ENCODE measurements around the gene SPAG6. TPM values are rescaled to one million over a fixed set of nuclear protein-coding genes. Genes with fewer than 3 reads are reported as not detected.

The SPAG6 gene
- total RNA-seq, 1 experiment from 2014 or later: 0.74 TPM

DNA sequence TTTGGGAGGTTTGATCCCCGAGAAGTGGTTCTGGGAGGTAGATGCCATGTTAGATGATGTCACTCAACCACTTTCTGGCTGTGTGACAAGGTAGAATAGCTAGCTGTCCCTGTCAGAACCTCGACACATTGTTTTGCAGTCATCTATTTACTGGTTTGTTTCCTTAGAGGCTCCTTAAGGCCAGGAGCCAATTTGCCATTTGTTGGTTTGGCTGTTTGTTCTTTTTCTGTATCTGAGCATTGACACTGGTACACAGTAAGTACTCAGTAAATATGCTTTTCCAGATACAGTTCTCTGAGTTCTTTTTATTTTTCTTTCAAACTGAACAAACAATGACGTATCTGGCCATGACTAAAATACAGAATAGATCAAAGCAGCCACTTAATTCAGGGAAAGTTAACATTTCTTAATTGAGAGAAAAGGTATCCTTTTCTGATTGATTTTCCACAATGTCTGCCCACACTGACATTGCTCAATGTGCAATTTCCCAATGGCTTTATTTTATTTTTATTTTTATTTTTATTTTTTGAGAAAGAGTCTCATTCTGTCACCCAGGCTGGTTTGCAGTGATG is 121.6 kb downstream of the SPAG6 start (continued):
- TF ChIP-seq, protein P1, sequence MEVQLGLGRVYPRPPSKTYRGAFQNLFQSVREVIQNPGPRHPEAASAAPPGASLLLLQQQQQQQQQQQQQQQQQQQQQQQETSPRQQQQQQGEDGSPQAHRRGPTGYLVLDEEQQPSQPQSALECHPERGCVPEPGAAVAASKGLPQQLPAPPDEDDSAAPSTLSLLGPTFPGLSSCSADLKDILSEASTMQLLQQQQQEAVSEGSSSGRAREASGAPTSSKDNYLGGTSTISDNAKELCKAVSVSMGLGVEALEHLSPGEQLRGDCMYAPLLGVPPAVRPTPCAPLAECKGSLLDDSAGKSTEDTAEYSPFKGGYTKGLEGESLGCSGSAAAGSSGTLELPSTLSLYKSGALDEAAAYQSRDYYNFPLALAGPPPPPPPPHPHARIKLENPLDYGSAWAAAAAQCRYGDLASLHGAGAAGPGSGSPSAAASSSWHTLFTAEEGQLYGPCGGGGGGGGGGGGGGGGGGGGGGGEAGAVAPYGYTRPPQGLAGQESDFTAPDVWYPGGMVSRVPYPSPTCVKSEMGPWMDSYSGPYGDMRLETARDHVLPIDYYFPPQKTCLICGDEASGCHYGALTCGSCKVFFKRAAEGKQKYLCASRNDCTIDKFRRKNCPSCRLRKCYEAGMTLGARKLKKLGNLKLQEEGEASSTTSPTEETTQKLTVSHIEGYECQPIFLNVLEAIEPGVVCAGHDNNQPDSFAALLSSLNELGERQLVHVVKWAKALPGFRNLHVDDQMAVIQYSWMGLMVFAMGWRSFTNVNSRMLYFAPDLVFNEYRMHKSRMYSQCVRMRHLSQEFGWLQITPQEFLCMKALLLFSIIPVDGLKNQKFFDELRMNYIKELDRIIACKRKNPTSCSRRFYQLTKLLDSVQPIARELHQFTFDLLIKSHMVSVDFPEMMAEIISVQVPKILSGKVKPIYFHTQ (CRISPR knock-in tag; IDR thresholded peaks at IDR 0.05): no peak
- TF ChIP-seq ELF4 (CRISPR knock-in tag; IDR thresholded peaks at IDR 0.05; ENCODE audit: low read depth) (no peak), KAT7 (CRISPR knock-in tag; IDR thresholded peaks at IDR 0.05; ENCODE audit: borderline replicate concordance) (no peak), ZNF317 (CRISPR knock-in tag; IDR thresholded peaks at IDR 0.05; ENCODE audit: borderline replicate concordance, low read depth) (no peak), OVOL2 (CRISPR knock-in tag; IDR thresholded peaks at IDR 0.05; ENCODE audit: borderline replicate concordance) (no peak), SMAD4 (CRISPR knock-in tag; IDR thresholded peaks at IDR 0.05) (no peak), NFE2L1 (CRISPR knock-in tag; IDR thresholded peaks at IDR 0.05) (no peak), NR3C1 (CRISPR knock-in tag; conservative IDR thresholded peaks at IDR 0.05; ENCODE audit: low read depth) (no peak), TEAD1 (CRISPR knock-in tag; IDR thresholded peaks at IDR 0.05) (no peak)
- TF ChIP-seq, protein P2, sequence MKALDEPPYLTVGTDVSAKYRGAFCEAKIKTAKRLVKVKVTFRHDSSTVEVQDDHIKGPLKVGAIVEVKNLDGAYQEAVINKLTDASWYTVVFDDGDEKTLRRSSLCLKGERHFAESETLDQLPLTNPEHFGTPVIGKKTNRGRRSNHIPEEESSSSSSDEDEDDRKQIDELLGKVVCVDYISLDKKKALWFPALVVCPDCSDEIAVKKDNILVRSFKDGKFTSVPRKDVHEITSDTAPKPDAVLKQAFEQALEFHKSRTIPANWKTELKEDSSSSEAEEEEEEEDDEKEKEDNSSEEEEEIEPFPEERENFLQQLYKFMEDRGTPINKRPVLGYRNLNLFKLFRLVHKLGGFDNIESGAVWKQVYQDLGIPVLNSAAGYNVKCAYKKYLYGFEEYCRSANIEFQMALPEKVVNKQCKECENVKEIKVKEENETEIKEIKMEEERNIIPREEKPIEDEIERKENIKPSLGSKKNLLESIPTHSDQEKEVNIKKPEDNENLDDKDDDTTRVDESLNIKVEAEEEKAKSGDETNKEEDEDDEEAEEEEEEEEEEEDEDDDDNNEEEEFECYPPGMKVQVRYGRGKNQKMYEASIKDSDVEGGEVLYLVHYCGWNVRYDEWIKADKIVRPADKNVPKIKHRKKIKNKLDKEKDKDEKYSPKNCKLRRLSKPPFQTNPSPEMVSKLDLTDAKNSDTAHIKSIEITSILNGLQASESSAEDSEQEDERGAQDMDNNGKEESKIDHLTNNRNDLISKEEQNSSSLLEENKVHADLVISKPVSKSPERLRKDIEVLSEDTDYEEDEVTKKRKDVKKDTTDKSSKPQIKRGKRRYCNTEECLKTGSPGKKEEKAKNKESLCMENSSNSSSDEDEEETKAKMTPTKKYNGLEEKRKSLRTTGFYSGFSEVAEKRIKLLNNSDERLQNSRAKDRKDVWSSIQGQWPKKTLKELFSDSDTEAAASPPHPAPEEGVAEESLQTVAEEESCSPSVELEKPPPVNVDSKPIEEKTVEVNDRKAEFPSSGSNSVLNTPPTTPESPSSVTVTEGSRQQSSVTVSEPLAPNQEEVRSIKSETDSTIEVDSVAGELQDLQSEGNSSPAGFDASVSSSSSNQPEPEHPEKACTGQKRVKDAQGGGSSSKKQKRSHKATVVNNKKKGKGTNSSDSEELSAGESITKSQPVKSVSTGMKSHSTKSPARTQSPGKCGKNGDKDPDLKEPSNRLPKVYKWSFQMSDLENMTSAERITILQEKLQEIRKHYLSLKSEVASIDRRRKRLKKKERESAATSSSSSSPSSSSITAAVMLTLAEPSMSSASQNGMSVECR (CRISPR knock-in tag; IDR thresholded peaks at IDR 0.05; ENCODE audit: borderline replicate concordance): no peak
- TF ChIP-seq, protein P3, sequence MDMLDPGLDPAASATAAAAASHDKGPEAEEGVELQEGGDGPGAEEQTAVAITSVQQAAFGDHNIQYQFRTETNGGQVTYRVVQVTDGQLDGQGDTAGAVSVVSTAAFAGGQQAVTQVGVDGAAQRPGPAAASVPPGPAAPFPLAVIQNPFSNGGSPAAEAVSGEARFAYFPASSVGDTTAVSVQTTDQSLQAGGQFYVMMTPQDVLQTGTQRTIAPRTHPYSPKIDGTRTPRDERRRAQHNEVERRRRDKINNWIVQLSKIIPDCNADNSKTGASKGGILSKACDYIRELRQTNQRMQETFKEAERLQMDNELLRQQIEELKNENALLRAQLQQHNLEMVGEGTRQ (CRISPR knock-in tag; IDR thresholded peaks at IDR 0.05): no peak
- TF ChIP-seq, protein P4, sequence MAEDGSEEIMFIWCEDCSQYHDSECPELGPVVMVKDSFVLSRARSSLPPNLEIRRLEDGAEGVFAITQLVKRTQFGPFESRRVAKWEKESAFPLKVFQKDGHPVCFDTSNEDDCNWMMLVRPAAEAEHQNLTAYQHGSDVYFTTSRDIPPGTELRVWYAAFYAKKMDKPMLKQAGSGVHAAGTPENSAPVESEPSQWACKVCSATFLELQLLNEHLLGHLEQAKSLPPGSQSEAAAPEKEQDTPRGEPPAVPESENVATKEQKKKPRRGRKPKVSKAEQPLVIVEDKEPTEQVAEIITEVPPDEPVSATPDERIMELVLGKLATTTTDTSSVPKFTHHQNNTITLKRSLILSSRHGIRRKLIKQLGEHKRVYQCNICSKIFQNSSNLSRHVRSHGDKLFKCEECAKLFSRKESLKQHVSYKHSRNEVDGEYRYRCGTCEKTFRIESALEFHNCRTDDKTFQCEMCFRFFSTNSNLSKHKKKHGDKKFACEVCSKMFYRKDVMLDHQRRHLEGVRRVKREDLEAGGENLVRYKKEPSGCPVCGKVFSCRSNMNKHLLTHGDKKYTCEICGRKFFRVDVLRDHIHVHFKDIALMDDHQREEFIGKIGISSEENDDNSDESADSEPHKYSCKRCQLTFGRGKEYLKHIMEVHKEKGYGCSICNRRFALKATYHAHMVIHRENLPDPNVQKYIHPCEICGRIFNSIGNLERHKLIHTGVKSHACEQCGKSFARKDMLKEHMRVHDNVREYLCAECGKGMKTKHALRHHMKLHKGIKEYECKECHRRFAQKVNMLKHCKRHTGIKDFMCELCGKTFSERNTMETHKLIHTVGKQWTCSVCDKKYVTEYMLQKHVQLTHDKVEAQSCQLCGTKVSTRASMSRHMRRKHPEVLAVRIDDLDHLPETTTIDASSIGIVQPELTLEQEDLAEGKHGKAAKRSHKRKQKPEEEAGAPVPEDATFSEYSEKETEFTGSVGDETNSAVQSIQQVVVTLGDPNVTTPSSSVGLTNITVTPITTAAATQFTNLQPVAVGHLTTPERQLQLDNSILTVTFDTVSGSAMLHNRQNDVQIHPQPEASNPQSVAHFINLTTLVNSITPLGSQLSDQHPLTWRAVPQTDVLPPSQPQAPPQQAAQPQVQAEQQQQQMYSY (CRISPR knock-in tag; IDR thresholded peaks at IDR 0.05): no peak

Other genes starting within 250 kb of the SPAG6 start
- not detected in 3 replicates for gene EBLN1, start 127.5 kb upstream of the SPAG6 start, total RNA-seq (2021)
- 2.6 to 3.6 TPM (median 3.5 TPM) in 3 replicates for gene COMMD3, start 29.1 kb upstream of the SPAG6 start, total RNA-seq (2021)
- 3.4 to 4.0 TPM (median 4.0 TPM) in 3 replicates for gene BMI1, start 24.4 kb upstream of the SPAG6 start, total RNA-seq (2021)

Data from WTC11 (cell line).